Measurements from ENCODE around the gene DISC1. TPM values are rescaled to one million over a fixed set of nuclear protein-coding genes. Genes with fewer than 3 reads are reported as not detected.
A peak's percentile ranks its signal among the peaks of the same experiment; 100 is the strongest.

Gene DISC1
- total and polyA plus RNA-seq, 2 donors (not counting 1 experiment from before 2014, with no cell fraction given): 2.0 to 4.3 TPM

GRCh38 chr1:231594749-231595148, 31.8 kb upstream of the DISC1 start:
- H3K4me3 ChIP-seq (replicated peaks in 1 of 4; ENCODE audit: control extremely low read depth in 1 of 4, insufficient read depth in 1 of 4, low read depth in 3 of 4, low read length in 4 of 4): no peak overlapping the region
- TF ChIP-seq CTCF (conservative IDR thresholded peaks at IDR 0.05 in 1 of 2, IDR thresholded peaks at IDR 0.05 in 1 of 2; ENCODE audit: low read depth in 1 of 2, low read length in 2 of 2) (no peak), EZH2 (IDR thresholded peaks at IDR 0.05; ENCODE audit: low read length, missing control alignments) (no peak)
- no peak overlapping the region for H3K9ac ChIP-seq (ENCODE audit: insufficient read depth, low read length)
- H3K9me3 ChIP-seq (ENCODE audit: control insufficient read depth, insufficient read depth, low read depth, low read length): no peaks in the 10 kb centered on the region
- H3K27ac ChIP-seq (ENCODE audit: insufficient read depth, low read length): no peak overlapping the region
- no peak for DNase-seq (ENCODE audit: low read depth in 2 of 2)
- H2AFZ ChIP-seq (ENCODE audit: low read length): no peak overlapping the region
- no peaks in the 10 kb centered on the region for H4K20me1 ChIP-seq (ENCODE audit: control insufficient read depth, extremely low read depth, insufficient read depth, low read length)
- H3K79me2 ChIP-seq (ENCODE audit: control insufficient read depth, insufficient read depth, low read length): no peaks in the 10 kb centered on the region
- no peaks in the 10 kb centered on the region for H3K36me3 ChIP-seq (ENCODE audit: control insufficient read depth, insufficient read depth, low read length)
- H3K27me3 ChIP-seq (ENCODE audit: control insufficient read depth, insufficient read depth, low read length): no peaks in the 10 kb centered on the region
- H3K4me1 ChIP-seq (ENCODE audit: control insufficient read depth, extremely low read depth, insufficient read depth, low read length): no peaks in the 10 kb centered on the region
- no peak overlapping the region for H3K4me2 ChIP-seq (ENCODE audit: extremely low read depth, insufficient read depth, low read length)

GRCh38 chr1:231596337-231596791, 30.2 kb upstream of the DISC1 start:
- H3K9ac ChIP-seq (ENCODE audit: insufficient read depth, low read length): no peak overlapping the region
- H3K36me3 ChIP-seq (ENCODE audit: control insufficient read depth, insufficient read depth, low read length): no peaks in the 10 kb centered on the region
- no peaks in the 10 kb centered on the region for H4K20me1 ChIP-seq (ENCODE audit: control insufficient read depth, extremely low read depth, insufficient read depth, low read length)
- peak in 1 of 2 donors; percentile 43 for DNase-seq (ENCODE audit: low read depth in 2 of 2)
- H3K27me3 ChIP-seq (ENCODE audit: control insufficient read depth, insufficient read depth, low read length): no peaks in the 10 kb centered on the region
- no peak overlapping the region for H3K4me3 ChIP-seq (replicated peaks in 1 of 4; ENCODE audit: control extremely low read depth in 1 of 4, insufficient read depth in 1 of 4, low read depth in 3 of 4, low read length in 4 of 4)
- no peak overlapping the region for H2AFZ ChIP-seq (ENCODE audit: low read length)
- no peak overlapping the region for H3K4me2 ChIP-seq (ENCODE audit: extremely low read depth, insufficient read depth, low read length)
- no peak for TF ChIP-seq EZH2 (IDR thresholded peaks at IDR 0.05; ENCODE audit: low read length, missing control alignments)
- no peak for TF ChIP-seq CTCF (conservative IDR thresholded peaks at IDR 0.05 in 1 of 2, IDR thresholded peaks at IDR 0.05 in 1 of 2; ENCODE audit: low read depth in 1 of 2, low read length in 2 of 2)
- no peaks in the 10 kb centered on the region for H3K4me1 ChIP-seq (ENCODE audit: control insufficient read depth, extremely low read depth, insufficient read depth, low read length)
- no peaks in the 10 kb centered on the region for H3K9me3 ChIP-seq (ENCODE audit: control insufficient read depth, insufficient read depth, low read depth, low read length)
- H3K79me2 ChIP-seq (ENCODE audit: control insufficient read depth, insufficient read depth, low read length): no peaks in the 10 kb centered on the region
- H3K27ac ChIP-seq (ENCODE audit: insufficient read depth, low read length): no peak overlapping the region

- H2AFZ ChIP-seq (ENCODE audit: low read length): no peak overlapping the region
- no peak for TF ChIP-seq CTCF (conservative IDR thresholded peaks at IDR 0.05 in 1 of 2, IDR thresholded peaks at IDR 0.05 in 1 of 2; ENCODE audit: low read depth in 1 of 2, low read length in 2 of 2)
- H3K36me3 ChIP-seq (ENCODE audit: control insufficient read depth, insufficient read depth, low read length): no peaks in the 10 kb centered on the region
- H3K4me2 ChIP-seq (ENCODE audit: extremely low read depth, insufficient read depth, low read length): no peak overlapping the region
- no peaks in the 10 kb centered on the region for H3K27me3 ChIP-seq (ENCODE audit: control insufficient read depth, insufficient read depth, low read length)
- H3K27ac ChIP-seq (ENCODE audit: insufficient read depth, low read length): no peak overlapping the region
- no peaks in the 10 kb centered on the region for H3K79me2 ChIP-seq (ENCODE audit: control insufficient read depth, insufficient read depth, low read length)
- H3K4me1 ChIP-seq (ENCODE audit: control insufficient read depth, extremely low read depth, insufficient read depth, low read length): no peaks in the 10 kb centered on the region
- no peak for DNase-seq (ENCODE audit: low read depth in 2 of 2)
- H3K9ac ChIP-seq (ENCODE audit: insufficient read depth, low read length): no peak overlapping the region
- H3K4me3 ChIP-seq (replicated peaks in 1 of 4; ENCODE audit: control extremely low read depth in 1 of 4, insufficient read depth in 1 of 4, low read depth in 3 of 4, low read length in 4 of 4): no peak overlapping the region
- H3K9me3 ChIP-seq (ENCODE audit: control insufficient read depth, insufficient read depth, low read depth, low read length): no peaks in the 10 kb centered on the region
- no peaks in the 10 kb centered on the region for H4K20me1 ChIP-seq (ENCODE audit: control insufficient read depth, extremely low read depth, insufficient read depth, low read length)
Measured at GRCh38 chr1:231597971-231598370, 28.6 kb upstream of the DISC1 start.

All from fibroblast of lung (primary cell).